Loucy (cell line): ENCODE data around the gene XXYLT1.
A peak's percentile ranks its signal among the peaks of the same experiment; 100 is the strongest.

Experiments
- H2AFZ ChIP-seq: fragments of 200-600 bp; sonication (generic); 2 replicates; pipeline ENCODE4 v1.6.0; 2016; ENCODE audit warnings: antibody characterized with exemption, mild to moderate bottlenecking, low read length, moderate library complexity
- H3F3A ChIP-seq: fragments of 200-600 bp; 2 replicates; pipeline ENCODE4 v1.6.0; 2016; ENCODE audit warnings: antibody characterized with exemption, low read depth, mild to moderate bottlenecking
- H3K27me3 ChIP-seq: fragments of 200-600 bp; sonication (generic); 2 replicates; pipeline ENCODE4 v1.6.1; 2014; ENCODE audit warnings: low read length, mild to moderate bottlenecking; ENCODE audit not compliant: insufficient read depth, poor library complexity, severe bottlenecking
- H3K36me3 ChIP-seq: fragments of 200-600 bp; sonication (generic); 2 replicates; pipeline ENCODE4 v1.6.1; 2016; ENCODE audit warnings: low read length; ENCODE audit not compliant: insufficient read depth
- H3K4me1 ChIP-seq: fragments of 200-600 bp; sonication (generic); 2 replicates; pipeline ENCODE4 v1.5.1; 2014; ENCODE audit warnings: low read length, mild to moderate bottlenecking; ENCODE audit not compliant: insufficient read depth, poor library complexity, severe bottlenecking
- H3K4me2 ChIP-seq: fragments of 200-600 bp; sonication (generic); 2 replicates; pipeline ENCODE4 v1.6.0; 2014; ENCODE audit warnings: antibody characterized with exemption, low read length, low read depth, mild to moderate bottlenecking; ENCODE audit not compliant: poor library complexity, severe bottlenecking
- H3K4me3 ChIP-seq: fragments of 200-600 bp; sonication (generic); 2 replicates; pipeline ENCODE4 v1.5.1; 2014; ENCODE audit warnings: low read length, mild to moderate bottlenecking, mixed read lengths; ENCODE audit not compliant: poor library complexity, severe bottlenecking
- H3K79me2 ChIP-seq: fragments of 200-600 bp; sonication (generic); 2 replicates; pipeline ENCODE4 v1.6.1; 2014; ENCODE audit warnings: low read length; ENCODE audit not compliant: insufficient read depth
- H3K9ac ChIP-seq: fragments of 200-600 bp; sonication (generic); 2 replicates; pipeline ENCODE4 v1.6.0; 2014; ENCODE audit warnings: mild to moderate bottlenecking, low read depth, low read length, moderate library complexity; ENCODE audit not compliant: poor library complexity, severe bottlenecking
- H3K9me2 ChIP-seq: fragments of 200-600 bp; sonication (generic); replicated peaks from 2 replicates; pipeline ENCODE4 v1.6.1; 2016; ENCODE audit warnings: low read depth, low read length, mixed read lengths
- H3K9me3 ChIP-seq: fragments of 200-600 bp; sonication (generic); 2 replicates; pipeline ENCODE4 v1.6.1; 2014; ENCODE audit warnings: mild to moderate bottlenecking, antibody characterized with exemption, low read length, low read depth; ENCODE audit not compliant: insufficient read depth
- H4K20me1 ChIP-seq: fragments of 200-600 bp; sonication (generic); 2 replicates; pipeline ENCODE4 v1.6.0; 2014; ENCODE audit warnings: antibody characterized with exemption, low read length, mild to moderate bottlenecking; ENCODE audit not compliant: insufficient read depth, poor library complexity, severe bottlenecking
- EZH2phosphoT487 ChIP-seq: fragments of 200-600 bp; IDR thresholded peaks from 2 replicates; pipeline ENCODE4 v1.6.1; 2018; ENCODE audit warnings: antibody characterized with exemption, mild to moderate bottlenecking, moderate library complexity, borderline replicate concordance
- TF ChIP-seq, protein P1 (sequence below): fragments of 200-600 bp; sonication (generic); conservative IDR thresholded peaks from 2 replicates; pipeline ENCODE4 v1.5.1; 2014; ENCODE audit warnings: mild to moderate bottlenecking, antibody characterized with exemption, low read length

The XXYLT1 gene

DNA sequence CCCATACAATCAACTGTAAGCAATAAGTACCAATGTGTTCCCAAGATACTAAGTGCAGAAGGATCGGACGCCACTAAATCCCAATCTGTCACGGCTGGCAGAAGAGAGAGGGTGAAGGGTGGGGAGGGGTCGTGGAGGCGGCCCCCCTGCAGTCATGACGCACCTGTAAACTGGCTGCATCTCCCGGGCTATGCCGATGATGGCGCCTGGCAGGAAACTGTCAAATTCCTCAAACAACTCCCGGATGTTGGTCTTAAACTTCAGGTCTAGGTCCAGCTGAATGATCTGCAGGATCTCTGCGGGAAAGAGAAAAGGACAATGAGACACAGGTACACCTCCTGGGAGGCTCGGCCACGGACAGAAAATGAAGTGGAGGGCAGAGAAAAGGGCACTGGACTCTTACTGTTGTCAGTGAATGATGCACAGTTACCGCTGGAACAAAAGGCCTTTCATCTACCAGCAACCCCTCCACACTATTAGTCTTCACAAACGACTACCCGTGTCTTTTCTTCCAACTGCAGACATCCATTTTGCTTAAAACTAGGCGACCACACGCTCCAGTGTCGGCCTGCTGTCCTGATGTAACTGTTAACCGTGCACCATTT, 114.6 kb downstream of the XXYLT1 start:
- Histone ChIP-seq H3K4me3 (peak overlapping the region; percentile 75), H3K4me1 (peaks cover 95% of the 10 kb centered on the region), H2AFZ (no peak overlapping the region), H3K9me2 (no peaks in the 10 kb centered on the region), H3F3A (peaks cover 29% of the 10 kb centered on the region), H3K36me3 (no peaks in the 10 kb centered on the region), H3K4me2 (peak overlapping the region; percentile 93), H3K9me3 (no peaks in the 10 kb centered on the region), H3K27me3 (no peaks in the 10 kb centered on the region), H3K9ac (peak overlapping the region; percentile 95), H3K79me2 (peaks cover 73% of the 10 kb centered on the region), H4K20me1 (no peaks in the 10 kb centered on the region)
- no peak for TF ChIP-seq EZH2phosphoT487
- TF ChIP-seq, protein P1, sequence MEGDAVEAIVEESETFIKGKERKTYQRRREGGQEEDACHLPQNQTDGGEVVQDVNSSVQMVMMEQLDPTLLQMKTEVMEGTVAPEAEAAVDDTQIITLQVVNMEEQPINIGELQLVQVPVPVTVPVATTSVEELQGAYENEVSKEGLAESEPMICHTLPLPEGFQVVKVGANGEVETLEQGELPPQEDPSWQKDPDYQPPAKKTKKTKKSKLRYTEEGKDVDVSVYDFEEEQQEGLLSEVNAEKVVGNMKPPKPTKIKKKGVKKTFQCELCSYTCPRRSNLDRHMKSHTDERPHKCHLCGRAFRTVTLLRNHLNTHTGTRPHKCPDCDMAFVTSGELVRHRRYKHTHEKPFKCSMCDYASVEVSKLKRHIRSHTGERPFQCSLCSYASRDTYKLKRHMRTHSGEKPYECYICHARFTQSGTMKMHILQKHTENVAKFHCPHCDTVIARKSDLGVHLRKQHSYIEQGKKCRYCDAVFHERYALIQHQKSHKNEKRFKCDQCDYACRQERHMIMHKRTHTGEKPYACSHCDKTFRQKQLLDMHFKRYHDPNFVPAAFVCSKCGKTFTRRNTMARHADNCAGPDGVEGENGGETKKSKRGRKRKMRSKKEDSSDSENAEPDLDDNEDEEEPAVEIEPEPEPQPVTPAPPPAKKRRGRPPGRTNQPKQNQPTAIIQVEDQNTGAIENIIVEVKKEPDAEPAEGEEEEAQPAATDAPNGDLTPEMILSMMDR: no peak

DNA sequence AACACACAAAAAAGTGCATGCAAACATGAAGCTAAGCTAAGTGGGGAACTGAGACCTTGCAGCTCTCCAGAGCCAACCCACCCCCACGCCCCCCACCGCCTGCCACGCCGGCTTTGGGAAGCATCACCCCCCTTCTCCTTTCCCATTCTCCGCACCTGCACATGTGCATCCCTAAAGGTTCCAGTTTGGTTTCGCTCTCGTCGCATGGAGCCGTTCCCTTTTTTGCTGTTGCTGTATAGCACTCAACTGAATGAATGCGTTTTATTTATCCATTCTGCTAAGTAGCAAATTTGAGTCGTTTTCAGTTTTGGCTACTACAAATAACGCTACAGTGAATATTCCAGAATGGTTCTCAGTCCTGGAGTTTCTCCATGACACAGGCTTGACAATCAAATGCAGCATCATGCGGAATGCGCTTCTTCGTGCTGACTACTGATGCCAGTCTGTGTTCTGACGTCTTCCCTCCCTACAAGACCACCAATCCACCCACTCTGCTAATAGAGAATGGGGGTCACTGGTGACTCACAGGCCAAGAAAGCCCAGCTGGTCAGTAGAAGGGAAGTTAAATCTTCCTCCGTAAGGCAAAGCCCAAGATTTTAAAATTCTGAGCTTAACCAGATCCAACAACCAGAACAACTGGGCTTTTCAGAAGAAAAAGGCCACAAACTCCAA, 115.3 kb downstream of the XXYLT1 start:
- TF ChIP-seq, protein P1: no peak
- no peak for TF ChIP-seq EZH2phosphoT487
- peak overlapping the region; percentile 75 for H3K4me3 ChIP-seq
- H3K36me3 ChIP-seq: no peaks in the 10 kb centered on the region
- no peaks in the 10 kb centered on the region for H3K27me3 ChIP-seq
- peaks cover 94% of the 10 kb centered on the region for H3K4me1 ChIP-seq
- peak overlapping the region; percentile 93 for H3K4me2 ChIP-seq
- H3K9me3 ChIP-seq: no peaks in the 10 kb centered on the region
- no peaks in the 10 kb centered on the region for H3K9me2 ChIP-seq
- H3K9ac ChIP-seq: peak overlapping the region; percentile 95
- H4K20me1 ChIP-seq: no peaks in the 10 kb centered on the region
- no peak overlapping the region for H2AFZ ChIP-seq
- peaks cover 29% of the 10 kb centered on the region for H3F3A ChIP-seq
- peaks cover 72% of the 10 kb centered on the region for H3K79me2 ChIP-seq

DNA sequence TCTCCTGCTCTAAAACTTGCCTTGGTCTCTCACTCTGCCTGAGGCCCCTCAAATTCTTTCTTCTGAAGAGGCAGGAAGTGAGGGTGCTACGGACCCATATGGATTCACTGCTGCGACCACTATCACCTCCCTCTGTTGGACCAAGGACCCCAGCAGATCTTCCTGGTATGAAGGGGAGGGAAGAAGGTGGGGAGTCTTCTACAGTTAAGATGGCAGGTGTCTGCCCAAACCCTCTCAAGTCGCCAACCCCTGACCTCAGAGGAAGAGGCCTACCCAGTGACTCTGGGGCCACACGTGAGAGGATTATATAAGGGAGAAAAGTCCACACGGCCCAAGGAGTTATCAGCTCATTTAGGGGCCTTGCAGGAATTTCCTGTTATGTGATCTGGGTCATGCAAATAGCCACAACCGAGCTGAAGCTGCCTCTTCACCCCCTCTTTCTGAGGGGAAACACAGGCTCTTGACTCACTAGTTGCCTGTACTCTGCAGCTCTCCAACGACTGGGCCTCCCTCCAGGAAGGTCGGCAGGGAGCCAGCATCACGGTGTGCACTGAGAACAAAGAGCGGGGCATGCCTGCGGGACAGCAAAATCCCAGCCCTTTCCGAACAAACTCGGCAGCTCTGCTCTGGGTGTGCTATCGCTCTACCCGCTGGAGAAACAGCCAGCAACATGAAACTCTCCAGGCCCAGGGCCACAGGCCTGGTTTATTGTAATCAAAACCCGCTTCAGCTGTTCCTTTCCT, 116.0 kb downstream of the XXYLT1 start:
- Histone ChIP-seq H3K4me1 (peaks cover 93% of the 10 kb centered on the region), H3K9me3 (no peaks in the 10 kb centered on the region), H3K79me2 (peaks cover 71% of the 10 kb centered on the region), H3K4me3 (peak overlapping the region; percentile 75), H2AFZ (no peak overlapping the region), H3K36me3 (no peaks in the 10 kb centered on the region), H3F3A (peaks cover 32% of the 10 kb centered on the region), H3K9me2 (no peaks in the 10 kb centered on the region), H3K9ac (peak overlapping the region; percentile 95), H3K27me3 (no peaks in the 10 kb centered on the region), H4K20me1 (no peaks in the 10 kb centered on the region), H3K4me2 (peak overlapping the region; percentile 93)
- TF ChIP-seq, protein P1: no peak
- TF ChIP-seq EZH2phosphoT487: no peak
